Prostate gland (tissue), 2 donors: ENCODE data around the gene NT5M.

Experiments used
- POLR2A ChIP-seq: fragments of 450-650 bp; IDR thresholded peaks from one replicate; pipeline ENCODE4 v1.6.1; 2016; ENCODE audit warnings: antibody characterized with exemption, mild to moderate bottlenecking
- TF ChIP-seq, protein P1 (sequence below), 4 experiments: fragments of 200-600 bp in 2 of 4; fragments of 450-650 bp in 2 of 4; sonication (generic) in 2 of 4; IDR thresholded peaks; 1 replicate in 3 of 4; 2 replicates in 1 of 4; pipeline ENCODE4 v1.5.1; 2016 to 2019; ENCODE audit warnings: antibody characterized with exemption in 4 of 4, mild to moderate bottlenecking in 2 of 4, moderate library complexity in 2 of 4

DNA sequence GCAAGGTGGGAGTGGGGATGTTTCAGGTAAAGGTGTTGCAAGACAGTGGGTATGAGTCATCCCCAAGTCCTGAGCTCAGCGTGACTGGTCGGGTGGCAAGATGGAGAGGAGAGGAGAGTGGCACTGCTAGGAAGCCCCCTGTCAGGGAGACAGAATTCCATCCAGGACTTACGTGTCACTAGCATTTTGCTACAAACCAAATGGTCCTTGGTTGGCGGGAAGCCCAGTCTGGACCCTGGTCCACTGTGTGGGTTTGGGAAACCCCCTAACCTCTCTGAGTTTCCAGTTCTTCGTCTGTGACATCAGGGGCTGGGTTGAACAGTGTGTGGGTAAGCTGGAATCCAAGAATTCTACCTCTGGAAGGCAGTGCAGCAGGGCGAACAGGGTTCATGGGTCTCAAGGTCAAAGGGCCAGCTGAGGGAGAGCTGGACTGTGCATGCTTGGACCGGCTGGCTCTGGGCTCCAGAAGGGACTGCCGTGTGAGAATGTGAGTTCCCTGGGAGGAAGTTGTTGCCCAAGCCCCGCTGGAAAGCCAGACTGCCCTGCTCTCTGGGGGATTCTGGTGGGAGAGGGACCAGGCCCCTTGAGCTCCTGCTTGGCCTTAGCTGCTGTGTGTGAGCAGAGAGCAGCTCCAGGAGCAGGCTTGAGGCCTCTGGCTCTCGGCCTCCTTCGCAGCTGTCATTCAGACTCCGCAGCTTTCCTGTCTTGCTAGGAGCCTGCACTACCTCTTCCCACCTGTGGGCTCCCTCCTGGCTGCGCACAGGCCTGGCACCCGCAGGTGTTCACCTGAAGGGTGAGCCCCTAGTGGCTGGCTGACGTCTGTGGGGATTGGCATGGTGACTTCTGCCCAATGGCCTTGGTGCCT, 84.6 kb downstream of the NT5M start:
- TF ChIP-seq POLR2A: no peak
- TF ChIP-seq, protein P1, sequence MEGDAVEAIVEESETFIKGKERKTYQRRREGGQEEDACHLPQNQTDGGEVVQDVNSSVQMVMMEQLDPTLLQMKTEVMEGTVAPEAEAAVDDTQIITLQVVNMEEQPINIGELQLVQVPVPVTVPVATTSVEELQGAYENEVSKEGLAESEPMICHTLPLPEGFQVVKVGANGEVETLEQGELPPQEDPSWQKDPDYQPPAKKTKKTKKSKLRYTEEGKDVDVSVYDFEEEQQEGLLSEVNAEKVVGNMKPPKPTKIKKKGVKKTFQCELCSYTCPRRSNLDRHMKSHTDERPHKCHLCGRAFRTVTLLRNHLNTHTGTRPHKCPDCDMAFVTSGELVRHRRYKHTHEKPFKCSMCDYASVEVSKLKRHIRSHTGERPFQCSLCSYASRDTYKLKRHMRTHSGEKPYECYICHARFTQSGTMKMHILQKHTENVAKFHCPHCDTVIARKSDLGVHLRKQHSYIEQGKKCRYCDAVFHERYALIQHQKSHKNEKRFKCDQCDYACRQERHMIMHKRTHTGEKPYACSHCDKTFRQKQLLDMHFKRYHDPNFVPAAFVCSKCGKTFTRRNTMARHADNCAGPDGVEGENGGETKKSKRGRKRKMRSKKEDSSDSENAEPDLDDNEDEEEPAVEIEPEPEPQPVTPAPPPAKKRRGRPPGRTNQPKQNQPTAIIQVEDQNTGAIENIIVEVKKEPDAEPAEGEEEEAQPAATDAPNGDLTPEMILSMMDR (IDR thresholded peaks at IDR 0.05): peak in 2 of 4 experiments; percentile 30 to 31
